Stimulated activated CD8-positive, alpha-beta memory T cell treated with anti-CD3 and anti-CD28 coated beads, Interleukin-12 subunit alpha, Interleukin-12 subunit beta, amount 100 ng/mL, for 1 hour (primary cell): ENCODE results near the gene HM13.
A peak's percentile ranks its signal among the peaks of the same experiment; 100 is the strongest.
"Not testable (repeated sequence)": the region's sequence is repeated elsewhere in the genome, so short reads cannot be mapped to it uniquely, and the experiment has no call there.

ENCODE experiments used
- DNase-seq: peaks from one replicate; pipeline ENCODE4 v3.0.0-alpha.2; 2020; ENCODE audit warnings: low read depth

Gene HM13

GRCh38 chr20:31568041-31568731 lies 53.9 kb downstream of the HM13 start:
- no peak for DNase-seq

DNA sequence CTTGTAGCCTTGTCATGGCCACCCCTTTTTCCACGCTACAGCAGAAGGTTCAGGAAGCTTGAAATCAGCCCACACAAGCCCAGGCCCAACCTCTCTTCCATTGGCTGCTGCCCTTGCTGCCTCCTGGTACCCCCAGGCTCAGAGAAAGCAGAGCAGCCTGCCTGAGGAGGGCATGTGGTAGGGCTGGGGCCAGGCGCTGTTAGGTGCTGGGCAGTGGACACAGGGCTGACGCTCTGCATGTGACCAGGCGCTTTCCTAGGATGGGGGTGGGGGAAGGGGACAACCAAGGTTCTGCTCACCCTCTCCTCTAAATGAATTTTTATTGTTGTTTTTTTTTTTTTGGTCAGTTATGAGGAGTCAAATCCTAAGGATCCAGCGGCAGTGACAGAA lies 54.5 kb downstream of the HM13 start:
- DNase-seq = no peak

DNA sequence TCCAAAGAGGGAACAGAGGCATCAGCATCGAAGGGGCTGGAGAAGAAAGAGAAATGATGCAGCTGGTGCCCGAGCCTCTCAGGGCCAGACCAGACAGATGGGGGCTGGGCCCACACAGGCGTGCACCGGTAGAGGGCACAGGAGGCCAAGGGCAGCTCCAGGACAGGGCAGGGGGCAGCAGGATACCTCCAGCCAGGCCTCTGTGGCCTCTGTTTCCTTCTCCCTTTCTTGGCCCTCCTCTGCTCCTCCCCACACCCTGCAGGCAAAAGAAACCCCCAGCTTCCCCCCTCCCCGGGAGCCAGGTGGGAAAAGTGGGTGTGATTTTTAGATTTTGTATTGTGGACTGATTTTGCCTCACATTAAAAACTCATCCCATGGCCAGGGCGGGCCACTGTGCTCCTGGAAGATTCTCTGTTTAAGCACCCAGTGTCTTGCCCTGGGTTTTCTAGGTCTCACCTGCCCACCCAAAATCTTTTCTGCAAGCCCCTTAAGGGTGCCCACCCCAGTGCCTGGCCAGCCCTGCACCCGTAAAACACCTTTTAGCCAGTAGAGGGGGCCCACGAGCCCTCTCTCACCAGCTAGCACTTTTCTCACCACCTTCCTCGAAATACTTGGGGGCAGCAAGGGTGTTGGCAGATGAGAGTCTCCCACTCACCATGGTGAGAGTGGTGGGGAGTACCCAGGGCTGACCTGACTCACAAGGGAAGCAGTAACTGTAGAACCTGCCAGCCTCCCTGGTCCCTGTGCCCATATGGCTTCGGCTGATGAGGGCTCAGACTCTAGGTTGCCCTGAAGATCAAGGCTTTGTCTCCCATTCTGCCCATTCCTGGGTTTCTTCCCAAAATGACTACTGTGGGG lies 55.1 kb downstream of the HM13 start:
- peak; percentile 44 for DNase-seq

DNA sequence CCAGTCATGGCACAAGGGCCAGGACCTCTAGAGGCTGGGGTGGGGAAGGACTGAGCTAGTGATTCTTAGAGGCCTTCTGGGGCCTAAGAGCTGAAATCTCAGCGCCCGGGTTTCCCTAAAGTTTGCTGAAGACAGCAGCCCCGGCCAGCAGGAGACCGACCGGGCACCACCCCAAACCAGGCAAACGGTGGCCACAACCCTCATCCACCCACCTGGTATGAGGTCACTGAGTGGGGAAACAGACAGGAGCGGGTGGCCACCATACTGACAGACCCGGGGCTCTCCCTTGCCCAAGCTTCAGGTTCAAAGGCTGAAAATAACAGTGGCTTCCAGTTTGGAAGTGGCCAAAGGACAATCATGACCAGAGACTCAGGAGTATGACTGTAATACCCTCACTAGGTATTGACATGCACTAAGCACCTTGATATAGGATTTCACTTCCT lies 55.8 kb downstream of the HM13 start:
- DNase-seq = no peak

GRCh38 chr20:31570735-31571617 lies 56.7 kb downstream of the HM13 start:
- DNase-seq = no peak

DNA sequence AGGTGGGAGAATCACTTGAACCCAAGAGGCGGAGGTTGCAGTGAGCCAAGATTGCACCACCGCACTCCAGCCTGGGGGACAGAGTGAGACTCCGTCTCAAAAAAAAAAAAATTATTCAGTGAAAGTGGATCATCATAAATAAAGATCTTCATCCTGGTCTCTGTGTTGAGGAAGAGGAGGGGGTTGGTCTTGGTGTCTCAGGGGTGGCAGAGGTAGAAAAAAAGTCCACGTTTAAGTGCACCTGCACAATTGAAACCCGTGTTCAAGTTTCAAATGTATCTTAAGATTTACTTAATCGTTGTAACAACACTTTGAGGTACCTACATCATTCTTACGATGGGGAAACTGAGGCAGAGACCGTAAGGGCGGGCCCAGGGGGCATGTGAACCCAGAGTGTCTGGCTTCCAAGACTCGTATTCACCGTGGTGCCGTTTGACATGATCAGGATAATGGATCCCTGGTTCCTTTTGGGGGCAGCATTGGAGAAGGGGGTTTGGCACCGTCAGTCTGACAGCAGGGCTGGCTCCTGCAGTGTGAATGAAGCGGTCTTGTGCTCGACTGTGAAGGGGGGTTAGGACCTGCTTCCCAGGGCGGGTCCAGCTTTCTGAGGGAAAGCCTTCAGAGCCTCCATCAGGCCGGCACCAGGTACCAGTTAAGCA lies 57.9 kb downstream of the HM13 start:
- DNase-seq = no peak

GRCh38 chr20:31572701-31573554 lies 58.7 kb downstream of the HM13 start:
- DNase-seq = peak; percentile 70

- DNase-seq = no peak
These were observed 59.5 kb downstream of the HM13 start for GRCh38 chr20:31573555-31574321.

- not testable (repeated sequence) for DNase-seq
These were observed 60.7 kb downstream of the HM13 start for GRCh38 chr20:31574986-31575385.

DNA sequence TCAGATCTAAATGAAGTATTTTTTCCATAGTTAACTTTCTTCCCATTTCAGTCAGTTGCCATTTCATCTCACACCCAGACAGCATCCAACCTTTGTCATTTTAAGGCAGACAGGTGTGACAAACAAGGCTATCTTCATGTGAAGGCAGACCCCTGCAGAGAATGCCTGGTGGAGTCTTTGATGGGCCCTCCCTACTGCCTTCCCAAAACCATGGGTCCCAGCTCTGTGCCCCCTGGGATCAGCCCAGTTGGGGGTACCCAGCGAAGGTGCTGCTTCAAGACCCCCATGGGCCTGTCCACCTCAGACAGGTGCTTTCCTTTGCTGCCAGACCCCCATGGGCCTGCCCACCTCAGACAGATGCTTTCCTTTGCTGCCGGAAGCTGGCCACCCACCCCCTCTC lies 62.5 kb downstream of the HM13 start:
- DNase-seq = no peak

DNA sequence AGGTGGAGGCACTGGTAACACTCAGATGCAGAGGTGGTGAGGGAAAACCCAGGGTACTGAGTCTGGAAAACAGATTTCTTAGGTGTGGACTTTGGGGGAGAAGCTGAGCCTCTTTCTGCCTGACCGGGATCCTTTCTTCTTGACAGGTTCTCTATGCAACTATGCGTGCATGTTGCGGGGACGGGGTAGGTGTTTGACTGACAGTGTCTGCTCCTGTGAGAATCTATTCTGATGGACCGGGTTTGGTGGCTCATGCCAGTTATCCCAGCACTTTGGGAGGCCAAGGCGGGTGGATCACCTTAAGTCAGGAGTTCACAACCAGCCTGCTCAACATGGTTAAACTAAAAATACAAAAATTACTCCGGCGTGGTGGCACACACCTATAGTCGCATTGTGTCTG lies 63.0 kb downstream of the HM13 start:
- DNase-seq = no peak

DNA sequence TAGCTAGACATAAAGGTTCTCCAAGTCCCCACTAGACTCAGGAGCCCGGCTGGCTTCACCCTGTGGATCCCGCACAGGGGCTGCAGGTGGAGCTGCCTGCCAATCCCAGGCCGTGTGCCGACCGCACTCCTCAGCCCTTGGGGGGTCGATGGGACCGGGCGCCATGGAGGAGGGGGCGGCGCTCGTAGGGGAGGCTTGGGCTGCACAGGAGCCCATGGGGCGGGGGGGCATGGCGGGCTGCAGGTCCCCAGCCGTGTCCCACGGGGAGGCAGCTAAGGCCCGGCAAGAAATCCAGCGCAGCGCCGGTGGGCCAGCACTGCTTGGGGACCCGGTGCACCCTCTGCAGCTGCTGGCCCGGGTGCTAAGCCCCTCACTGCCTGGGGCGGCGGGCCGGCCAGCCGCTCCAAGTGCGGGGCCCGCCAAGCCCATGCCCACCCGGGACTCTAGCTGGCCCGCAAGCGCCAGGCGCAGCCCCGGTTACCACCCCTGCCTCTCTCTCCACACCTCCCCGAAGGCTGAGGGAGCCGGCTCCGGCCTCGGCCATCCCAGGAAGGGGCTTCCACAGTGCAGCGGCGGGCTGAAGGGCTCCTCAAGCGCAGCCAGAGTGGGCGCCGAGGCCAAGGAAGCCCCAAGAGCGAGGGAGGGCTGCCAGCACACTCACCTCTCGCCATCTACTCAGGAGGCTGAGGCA lies 64.4 kb downstream of the HM13 start:
- DNase-seq = no peak

- DNase-seq = no peak
These were observed 65.0 kb downstream of the HM13 start for GRCh38 chr20:31579245-31579644.

- not testable (repeated sequence) for DNase-seq
These were observed 65.9 kb downstream of the HM13 start for GRCh38 chr20:31579941-31580651.

DNA sequence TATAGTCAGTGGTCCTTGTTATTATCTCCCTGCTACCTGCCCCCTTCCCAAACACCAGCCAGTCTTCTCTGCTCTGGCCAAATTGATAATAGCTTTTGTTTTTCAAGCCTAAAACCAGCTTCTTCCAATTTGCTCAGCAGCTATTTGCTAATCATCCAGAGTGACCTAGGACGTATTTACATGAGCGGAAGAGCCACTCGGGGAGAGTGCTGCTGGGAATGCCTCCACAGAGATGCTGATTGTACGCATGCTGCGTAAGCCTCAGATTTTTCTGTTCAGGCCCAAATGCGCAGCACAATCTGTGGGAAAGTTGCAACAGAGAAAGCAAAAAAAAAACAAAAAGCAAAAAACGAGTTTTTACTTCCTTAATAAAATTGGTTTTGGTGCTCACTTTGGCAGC lies 66.5 kb downstream of the HM13 start:
- DNase-seq = no peak

- no peak for DNase-seq
These were observed 67.1 kb downstream of the HM13 start for GRCh38 chr20:31581391-31581790.

GRCh38 chr20:31587545-31588389 lies 73.5 kb downstream of the HM13 start:
- no peak for DNase-seq

GRCh38 chr20:31590717-31591225 lies 76.5 kb downstream of the HM13 start:
- no peak for DNase-seq
